Urinary bladder (tissue), 2 donors: Measurements from ENCODE around the gene C6orf52. TPM values are rescaled to one million over a fixed set of nuclear protein-coding genes. Genes with fewer than 3 reads are reported as not detected.

Source experiments
- polyA plus RNA-seq: library from polyadenylated mRNA; stranded (reverse); fragments of 200-250 nt; gene quantifications from one replicate; pipeline ENCODE4 v1.2.3, GENCODE V29; 2013
- small RNA-seq: library from RNA; depleted of rRNA; stranded (forward); fragments of <200 nt; gene quantifications from one replicate; pipeline ENCODE3, GENCODE V24; 2014
- total RNA-seq: library from RNA; depleted of rRNA; stranded (reverse); fragments of >200 nt; gene quantifications from one replicate; pipeline ENCODE4 v1.2.3, GENCODE V29; 2014
- donor health status: healthy.

C6orf52 gene
- total and polyA plus RNA-seq, 2 donors, result 0.57 TPM; not detected in 1

Small RNAs within 50 kb of the gene (small RNA-seq; reads per million reads assigned to genes)
- gene RF00019, result not detected

Other genes with a start within 250 kb of the C6orf52 start
- 15.0 TPM for gene GCNT2, start 173.3 kb downstream of the C6orf52 start, total RNA-seq
- 1.5 TPM for gene GCNT2, start 173.3 kb downstream of the C6orf52 start, polyA plus RNA-seq
- 16.8 TPM for gene PAK1IP1, start 356 bp upstream of the C6orf52 start, total RNA-seq
- 11.7 TPM for gene PAK1IP1, start 356 bp upstream of the C6orf52 start, polyA plus RNA-seq
- gene TMEM14C, start 28.5 kb upstream of the C6orf52 start, total RNA-seq, result 90.4 TPM
- 147 TPM for gene TMEM14C, start 28.5 kb upstream of the C6orf52 start, polyA plus RNA-seq
- gene TMEM14B, start 53.2 kb upstream of the C6orf52 start, total RNA-seq, result 78.7 TPM
- 51.5 TPM for gene TMEM14B, start 53.2 kb upstream of the C6orf52 start, polyA plus RNA-seq
- 0.05 TPM for gene MAK, start 143.9 kb upstream of the C6orf52 start, total RNA-seq
- 0.06 TPM for gene MAK, start 143.9 kb upstream of the C6orf52 start, polyA plus RNA-seq
- gene GCM2, start 187.4 kb upstream of the C6orf52 start, total RNA-seq, result not detected
- gene GCM2, start 187.4 kb upstream of the C6orf52 start, polyA plus RNA-seq, result not detected
- gene SYCP2L, start 192.4 kb upstream of the C6orf52 start, total RNA-seq, result 8.2 TPM
- gene SYCP2L, start 192.4 kb upstream of the C6orf52 start, polyA plus RNA-seq, result 0.15 TPM